Uterus (tissue), 2 donors: ENCODE results near the gene PANX2.

Experiments
- POLR2A ChIP-seq, 2 donors: fragments of 450-650 bp; IDR thresholded peaks; one replicate each; pipeline ENCODE4 v1.6.1; 2016; ENCODE audit warnings: antibody characterized with exemption in 2 of 2, mild to moderate bottlenecking in 1 of 2, moderate library complexity in 1 of 2
- TF ChIP-seq, protein P1 (sequence below), 4 experiments: fragments of 200-600 bp in 2 of 4; fragments of 450-650 bp in 2 of 4; sonication (generic) in 2 of 4; IDR thresholded peaks; one replicate each; pipeline ENCODE4 v1.5.1; 2016 to 2019; ENCODE audit warnings: antibody characterized with exemption in 4 of 4, mild to moderate bottlenecking in 2 of 4, moderate library complexity in 1 of 4

DNA sequence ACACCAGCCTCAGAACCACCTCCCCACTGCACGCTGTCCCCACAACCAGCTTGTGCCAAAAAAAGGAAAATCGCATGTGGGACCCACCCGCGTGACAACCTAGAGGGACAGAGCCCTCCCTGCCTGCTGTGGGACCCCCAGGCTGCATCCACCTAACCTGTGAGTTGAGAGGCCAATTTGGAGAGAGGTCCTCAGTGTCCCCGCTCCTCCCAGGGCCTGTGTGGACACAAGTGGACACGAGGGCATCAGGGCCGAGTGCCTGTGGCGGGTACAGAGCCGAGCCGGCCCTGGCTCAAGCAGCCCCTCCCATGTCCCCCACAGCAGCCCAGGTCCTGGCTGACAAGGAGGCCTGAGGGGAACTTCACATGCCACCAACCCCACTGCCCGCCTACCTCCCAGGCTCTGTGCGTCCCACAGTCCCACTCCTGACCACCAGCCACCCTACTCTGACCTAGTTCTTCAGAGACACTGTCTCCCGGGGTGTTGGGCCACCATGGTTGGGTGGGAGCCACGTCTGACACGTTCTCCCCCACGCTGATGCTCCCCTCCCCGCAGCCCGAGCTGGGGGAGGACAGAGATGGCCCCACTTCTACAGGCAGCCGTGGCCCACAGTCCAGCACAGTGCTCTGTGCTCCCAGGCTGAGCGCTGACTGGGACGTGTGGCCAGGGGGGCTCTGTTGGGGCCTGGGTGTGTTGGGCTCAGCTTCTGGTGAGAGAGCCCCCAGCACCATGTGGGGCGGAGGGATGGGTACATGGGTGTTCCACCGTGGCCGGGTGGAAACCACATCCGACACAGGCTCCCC, 49.5 kb downstream of the PANX2 start:
- no peak for TF ChIP-seq POLR2A (IDR thresholded peaks at IDR 0.05)
- TF ChIP-seq, protein P1, sequence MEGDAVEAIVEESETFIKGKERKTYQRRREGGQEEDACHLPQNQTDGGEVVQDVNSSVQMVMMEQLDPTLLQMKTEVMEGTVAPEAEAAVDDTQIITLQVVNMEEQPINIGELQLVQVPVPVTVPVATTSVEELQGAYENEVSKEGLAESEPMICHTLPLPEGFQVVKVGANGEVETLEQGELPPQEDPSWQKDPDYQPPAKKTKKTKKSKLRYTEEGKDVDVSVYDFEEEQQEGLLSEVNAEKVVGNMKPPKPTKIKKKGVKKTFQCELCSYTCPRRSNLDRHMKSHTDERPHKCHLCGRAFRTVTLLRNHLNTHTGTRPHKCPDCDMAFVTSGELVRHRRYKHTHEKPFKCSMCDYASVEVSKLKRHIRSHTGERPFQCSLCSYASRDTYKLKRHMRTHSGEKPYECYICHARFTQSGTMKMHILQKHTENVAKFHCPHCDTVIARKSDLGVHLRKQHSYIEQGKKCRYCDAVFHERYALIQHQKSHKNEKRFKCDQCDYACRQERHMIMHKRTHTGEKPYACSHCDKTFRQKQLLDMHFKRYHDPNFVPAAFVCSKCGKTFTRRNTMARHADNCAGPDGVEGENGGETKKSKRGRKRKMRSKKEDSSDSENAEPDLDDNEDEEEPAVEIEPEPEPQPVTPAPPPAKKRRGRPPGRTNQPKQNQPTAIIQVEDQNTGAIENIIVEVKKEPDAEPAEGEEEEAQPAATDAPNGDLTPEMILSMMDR (IDR thresholded peaks at IDR 0.05), result no peak
